Motor neuron (in vitro differentiated cells): ENCODE measurements around the gene NT5C1B. TPM values are rescaled to one million over a fixed set of nuclear protein-coding genes. Genes with fewer than 3 reads are reported as not detected.

Source experiments
- ATAC-seq, 8 experiments: fragments of 200-7000 bp; cut with Tn5 transposase; replicated peaks in 6 of 8; 2 replicates each; pipeline ENCODE4 v1.8.0; 2021; ENCODE audit warnings: mild to moderate bottlenecking in 8 of 8, moderate library complexity in 8 of 8
- H3K27ac ChIP-seq, 2 donors: fragments of 250-450 bp; sonication (Bioruptor Pico); 2 replicates each; pipeline ENCODE4 v1.9.0; 2021; ENCODE audit warnings: antibody characterized with exemption in 2 of 2, mild to moderate bottlenecking in 2 of 2, moderate library complexity in 1 of 2
- H3K4me1 ChIP-seq, 2 donors: fragments of 250-450 bp; sonication (Bioruptor Pico); replicated peaks in 1 of 2; 2 replicates each; pipeline ENCODE4 v1.6.1; 2021; ENCODE audit warnings: antibody characterized with exemption in 2 of 2, mild to moderate bottlenecking in 2 of 2, moderate library complexity in 1 of 2
- H3K4me3 ChIP-seq, 5 donors: fragments of 250-450 bp; sonication (Bioruptor Pico); 2 replicates each; pipeline ENCODE4 v1.9.0; 2021; ENCODE audit warnings: antibody characterized with exemption in 5 of 5, mild to moderate bottlenecking in 5 of 5, moderate library complexity in 4 of 5
- WGBS, 10 experiments: fragments of 450-650 bp; shearing (Covaris generic); methylation state at CpG; one replicate each; pipeline ENCODE4 v1.0.0; 2022; 5-methylcytosine and 5-hydroxymethylcytosine counted together
- in situ Hi-C, 9 experiments: fragments of 400-800 bp; cut with MboI; loops; one replicate each; pipeline ENCODE4 v1.15.0; 2021; ENCODE audit warnings: low sequenced_read_pairs in 9 of 9, low pct_unique_long_range_greater_than_20kb in 2 of 9; ENCODE audit not compliant: unreplicated experiment in 9 of 9
- total RNA-seq, 8 experiments: library from RNA; unstranded; fragments of 300-600 nt; gene quantifications; 2 replicates each; pipeline versions ENCODE4 v1.2.3 to v1.2.4, GENCODE V29; 2022

The NT5C1B gene
- total RNA-seq, 8 experiments from 2014 or later, result 0.11 to 1.4 (median 0.55) TPM; not detected in 1

GRCh38 chr2:18612133-18612532 lies 22.8 kb upstream of the NT5C1B start:
- Histone ChIP-seq H3K27ac (no peak overlapping the region), H3K4me1 (no peaks in the 10 kb centered on the region), H3K4me3 (no peak overlapping the region)
- WGBS, 10 experiments, result 29 to 100% (median 67%) methylated on average over 1 to 3 of the region's 3 CpGs; no CpG with 5 or more reads in 1 of the 10 experiments
- no peak for ATAC-seq
- in situ Hi-C loops, result no loop called here

GRCh38 chr2:18611604-18612003 lies 22.2 kb upstream of the NT5C1B start:
- in situ Hi-C loops, result no loop called here
- no peak overlapping the region for H3K27ac ChIP-seq
- ATAC-seq, result no peak

GRCh38 chr2:18611184-18611583 lies 21.8 kb upstream of the NT5C1B start:
- ATAC-seq, result no peak
- in situ Hi-C loops, result no loop called here
- Histone ChIP-seq H3K4me3 (no peak overlapping the region), H3K27ac (no peak overlapping the region), H3K4me1 (no peaks in the 10 kb centered on the region)
- WGBS, 10 experiments, result 50 to 100% (median 93%) methylated on average over 1 to 4 of the region's 5 CpGs

More at GRCh38 chr2:18611604-18612003, 22.2 kb upstream of the NT5C1B start:
- no peaks in the 10 kb centered on the region for H3K4me1 ChIP-seq
- no peak overlapping the region for H3K4me3 ChIP-seq
- WGBS, 10 experiments, result 50 to 100% (median 100%) methylated on average over 1 of the region's 1 CpG; no CpG with 5 or more reads in 3 of the 10 experiments

GRCh38 chr2:18610651-18611050 lies 21.3 kb upstream of the NT5C1B start:
- in situ Hi-C loops, result no loop called here
- WGBS, 10 experiments, result 86 to 100% (median 100%) methylated on average over 1 of the region's 1 CpG; no CpG with 5 or more reads in 5 of the 10 experiments
- Histone ChIP-seq H3K27ac (no peak overlapping the region), H3K4me3 (no peak overlapping the region), H3K4me1 (no peaks in the 10 kb centered on the region)
- ATAC-seq, result no peak

- WGBS, 10 experiments, result 0 to 80% (median 60%) methylated on average over 1 of the region's 1 CpG; no CpG with 5 or more reads in 5 of the 10 experiments
- Histone ChIP-seq H3K4me1 (no peaks in the 10 kb centered on the region), H3K27ac (no peak overlapping the region), H3K4me3 (no peak overlapping the region)
- in situ Hi-C loops, result no loop called here
- ATAC-seq, result no peak
These were observed 20.7 kb upstream of the NT5C1B start for GRCh38 chr2:18610090-18610489.

- no peak for ATAC-seq
These were observed 15.7 kb upstream of the NT5C1B start for GRCh38 chr2:18605115-18605514.

GRCh38 chr2:18604531-18604885 lies 15.1 kb upstream of the NT5C1B start:
- in situ Hi-C loops, result no loop called here
- ATAC-seq, result no peak
- Histone ChIP-seq H3K27ac (no peak overlapping the region), H3K4me1 (no peaks in the 10 kb centered on the region), H3K4me3 (no peak overlapping the region)
- WGBS, 10 experiments, result 61 to 100% (median 82%) methylated on average over 1 to 2 of the region's 2 CpGs; no CpG with 5 or more reads in 2 of the 10 experiments

More at GRCh38 chr2:18605115-18605514, 15.7 kb upstream of the NT5C1B start:
- Histone ChIP-seq H3K4me3 (no peak overlapping the region), H3K4me1 (no peaks in the 10 kb centered on the region), H3K27ac (no peak overlapping the region)
- in situ Hi-C loops, result no loop called here

- in situ Hi-C loops, result no loop called here
- peak in 1 of 8 experiments; percentile 77 for ATAC-seq
- Histone ChIP-seq H3K4me1 (no peaks in the 10 kb centered on the region), H3K4me3 (no peak overlapping the region), H3K27ac (no peak overlapping the region)
- 50 to 100% (median 82%) methylated on average over 1 to 3 of the region's 3 CpGs for WGBS, 10 experiments
These were observed 14.6 kb upstream of the NT5C1B start for GRCh38 chr2:18603854-18604530.

GRCh38 chr2:18602298-18602697 lies 12.9 kb upstream of the NT5C1B start:
- 67 to 100% (median 93%) methylated on average over 1 to 2 of the region's 2 CpGs; no CpG with 5 or more reads in 1 of the 10 experiments for WGBS, 10 experiments
- Histone ChIP-seq H3K4me1 (no peaks in the 10 kb centered on the region), H3K4me3 (no peak overlapping the region), H3K27ac (no peak overlapping the region)
- in situ Hi-C loops, result no loop called here
- ATAC-seq, result no peak

- no peak for ATAC-seq
- H3K4me1 ChIP-seq, result no peaks in the 10 kb centered on the region
- H3K27ac ChIP-seq, result no peak overlapping the region
- WGBS, 10 experiments, result 72 to 100% (median 86%) methylated on average over 1 to 2 of the region's 2 CpGs; no CpG with 5 or more reads in 3 of the 10 experiments
- in situ Hi-C loops, result no loop called here
- no peak overlapping the region for H3K4me3 ChIP-seq
These were observed 10.9 kb upstream of the NT5C1B start for GRCh38 chr2:18600255-18600613.

- in situ Hi-C loops, result no loop called here
- 0 to 80% (median 38%) methylated on average over 2 of the region's 2 CpGs; no CpG with 5 or more reads in 2 of the 10 experiments for WGBS, 10 experiments
- Histone ChIP-seq H3K4me1 (no peaks in the 10 kb centered on the region), H3K4me3 (no peak overlapping the region), H3K27ac (no peak overlapping the region)
- peak in 3 of 8 experiments; percentile 86 to 99 (median 95) for ATAC-seq
These were observed 10.3 kb upstream of the NT5C1B start for GRCh38 chr2:18599509-18600254.

- in situ Hi-C loops, result no loop called here
- Histone ChIP-seq H3K4me3 (no peak overlapping the region), H3K27ac (no peak overlapping the region), H3K4me1 (no peaks in the 10 kb centered on the region)
- WGBS, 10 experiments, result 3 to 100% (median 79%) methylated on average over 1 to 6 of the region's 6 CpGs; no CpG with 5 or more reads in 1 of the 10 experiments
- no peak for ATAC-seq
These were observed 9.6 kb upstream of the NT5C1B start for GRCh38 chr2:18598848-18599484.

- no peak for ATAC-seq
- in situ Hi-C loops, result no loop called here
- Histone ChIP-seq H3K27ac (no peak overlapping the region), H3K4me1 (no peaks in the 10 kb centered on the region), H3K4me3 (no peak overlapping the region)
- WGBS, 10 experiments, result 51 to 100% (median 81%) methylated on average over 2 to 5 of the region's 5 CpGs
These were observed 8.2 kb upstream of the NT5C1B start for GRCh38 chr2:18597618-18598017.
